Tibial nerve (tissue), 4 donors: ENCODE data around the gene PDE2A. TPM values are rescaled to one million over a fixed set of nuclear protein-coding genes. Genes with fewer than 3 reads are reported as not detected.
"Not testable (repeated sequence)": the region's sequence is repeated elsewhere in the genome, so short reads cannot be mapped to it uniquely, and the experiment has no call there.

Experiments used
- DNase-seq, 2 donors: peaks; one replicate each; pipeline ENCODE4 v3.0.0-alpha.2; 2019; ENCODE audit warnings: low spot score in 2 of 2
- H3K27ac ChIP-seq, 4 donors: fragments of 200-600 bp; sonication (generic) in 3 of 4; one replicate each; pipeline ENCODE4 v1.5.1; 2017 to 2019; ENCODE audit warnings: mild to moderate bottlenecking in 1 of 4
- H3K27me3 ChIP-seq, 2 donors: fragments of 200-600 bp; sonication (generic) in 1 of 2; one replicate each; pipeline versions ENCODE4 v1.5.1 to v1.6.0; 2017 to 2019
- H3K36me3 ChIP-seq, 3 donors: fragments of 200-600 bp; sonication (generic); one replicate each; pipeline ENCODE4 v1.5.1; 2018 to 2019
- H3K4me1 ChIP-seq, 4 donors: fragments of 200-600 bp; sonication (generic) in 3 of 4; one replicate each; pipeline ENCODE4 v1.5.1; 2017 to 2019
- H3K4me3 ChIP-seq, 4 donors: fragments of 200-600 bp; sonication (generic) in 3 of 4; one replicate each; pipeline ENCODE4 v1.5.1; 2017 to 2019; ENCODE audit warnings: mild to moderate bottlenecking in 1 of 4, moderate library complexity in 1 of 4
- H3K9me3 ChIP-seq, 4 donors: fragments of 200-600 bp; sonication (generic) in 3 of 4; one replicate each; pipeline ENCODE4 v1.5.1; 2017 to 2019
- CTCF ChIP-seq, 5 experiments: fragments of 200-600 bp in 3 of 5; fragments of 450-650 bp in 2 of 5; sonication (generic) in 3 of 5; IDR thresholded peaks; one replicate each; pipeline ENCODE4 v1.5.1; 2016 to 2019; ENCODE audit warnings: antibody characterized with exemption in 5 of 5, mild to moderate bottlenecking in 3 of 5, moderate library complexity in 2 of 5
- EP300 ChIP-seq, 2 donors: sonication (generic); formaldehyde crosslinking; IDR thresholded peaks; one replicate each; pipeline ENCODE4 v1.6.1; 2017; ENCODE audit warnings: antibody characterized with exemption in 2 of 2, mild to moderate bottlenecking in 1 of 2
- POLR2A ChIP-seq, 2 donors: fragments of 450-650 bp; IDR thresholded peaks; one replicate each; pipeline ENCODE4 v1.6.1; 2017; ENCODE audit warnings: antibody characterized with exemption in 2 of 2, mild to moderate bottlenecking in 2 of 2, moderate library complexity in 2 of 2
- WGBS, 2 donors: methylation state at CpG; one replicate each; pipeline ENCODE4 v1.1.5; 2018; 5-methylcytosine and 5-hydroxymethylcytosine counted together
- total RNA-seq, 4 donors: library from RNA; depleted of rRNA; stranded (reverse); fragments of >200 nt; gene quantifications; one replicate each; pipeline ENCODE4 v1.1.0, GENCODE V29; 2016

The PDE2A gene
- total RNA-seq, 4 donors from 2014 or later: 30.3 to 75.7 (median 43.1) TPM

DNA sequence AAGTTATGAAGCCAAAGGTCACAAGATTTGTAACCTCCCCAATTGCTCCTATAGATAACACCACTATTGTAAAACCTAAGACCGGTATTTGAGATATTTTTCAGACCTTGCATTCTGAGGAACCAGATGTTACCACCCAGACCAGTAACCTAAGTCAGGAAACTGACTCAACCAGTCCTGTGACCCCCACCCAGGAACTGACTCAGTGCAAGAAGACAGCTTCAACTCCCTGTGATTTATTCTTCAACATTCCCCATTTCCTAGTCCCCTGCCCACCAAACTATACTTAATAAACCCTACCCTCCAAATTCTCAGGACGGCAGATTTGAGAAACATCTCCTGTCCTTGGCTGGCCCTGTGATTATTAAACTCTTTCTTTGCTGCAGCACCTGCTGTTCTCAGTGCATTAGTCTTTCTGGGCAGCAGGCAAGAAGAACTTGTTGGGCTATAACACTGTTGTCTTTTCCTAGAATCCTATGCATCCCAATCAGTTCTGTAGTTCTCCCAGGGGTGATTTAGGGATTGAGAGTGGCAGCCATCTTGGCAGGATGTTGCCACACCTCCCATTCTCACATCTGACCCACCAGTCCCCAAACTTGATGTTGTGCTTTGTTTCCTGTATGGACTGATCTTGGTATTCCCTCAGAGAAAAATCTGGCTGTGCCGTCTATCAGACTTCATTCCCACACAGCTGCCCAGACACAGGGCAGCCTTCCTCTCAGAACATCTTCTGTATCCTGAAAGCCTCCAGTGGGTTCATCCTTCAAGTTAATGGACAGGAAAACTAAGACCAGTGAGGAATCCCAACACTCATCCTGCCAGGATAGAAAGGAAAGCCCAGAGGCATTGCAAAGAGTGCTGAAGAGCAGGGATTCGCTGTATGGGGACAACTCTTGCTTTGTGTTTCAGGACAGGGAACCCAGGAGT is 104.0 kb downstream of the PDE2A start:
- DNase-seq: no peak
- Histone ChIP-seq H3K4me3 (no peak overlapping the region), H3K9me3 (no peaks in the 10 kb centered on the region), H3K27ac (no peak overlapping the region), H3K27me3 (no peaks in the 10 kb centered on the region), H3K4me1 (peaks cover 0 to 9% (median 0%) of the 10 kb centered on the region in 4 donors), H3K36me3 (no peaks in the 10 kb centered on the region)
- 60 to 62% methylated on average over 4 of the region's 4 CpGs for WGBS, 2 donors
- no peak for TF ChIP-seq EP300 (IDR thresholded peaks at IDR 0.05)
- TF ChIP-seq POLR2A (IDR thresholded peaks at IDR 0.05): no peak
- no peak for TF ChIP-seq CTCF (IDR thresholded peaks at IDR 0.05)

- no peak for DNase-seq
- Histone ChIP-seq H3K4me1 (peaks cover 0 to 8% (median 0%) of the 10 kb centered on the region in 4 donors), H3K9me3 (no peaks in the 10 kb centered on the region), H3K36me3 (no peaks in the 10 kb centered on the region), H3K27me3 (no peaks in the 10 kb centered on the region), H3K27ac (no peak overlapping the region), H3K4me3 (no peak overlapping the region)
- WGBS, 2 donors: 76 to 77% methylated on average over 6 of the region's 6 CpGs
- TF ChIP-seq POLR2A (IDR thresholded peaks at IDR 0.05) (no peak), CTCF (IDR thresholded peaks at IDR 0.05) (no peak), EP300 (IDR thresholded peaks at IDR 0.05) (no peak)
These were observed 105.4 kb downstream of the PDE2A start for GRCh38 chr11:72568861-72569260.

DNA sequence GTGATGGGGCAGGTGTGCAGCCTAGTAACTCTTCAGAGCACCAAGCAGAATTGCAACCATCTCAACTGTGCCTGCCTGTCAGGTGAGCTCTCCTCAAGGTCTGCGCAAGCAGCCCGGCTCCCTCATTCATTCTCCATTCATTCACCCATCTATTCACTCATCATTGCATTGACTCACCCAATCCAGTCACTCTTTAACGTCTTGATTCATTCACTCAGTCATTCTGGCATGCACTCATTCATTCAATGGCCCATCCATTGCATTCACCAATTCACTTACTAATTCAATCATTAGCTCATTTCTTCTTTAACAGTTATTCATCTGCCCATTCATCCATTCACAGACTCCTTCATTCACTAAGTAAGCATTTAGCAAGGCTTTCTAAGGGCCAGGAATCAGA is 111.8 kb downstream of the PDE2A start:
- 67 to 88% methylated on average over 3 of the region's 3 CpGs for WGBS, 2 donors
- no peak for DNase-seq
- Histone ChIP-seq H3K36me3 (no peaks in the 10 kb centered on the region), H3K27ac (peak overlapping the region in 1 of 4 donors; percentile 52), H3K9me3 (no peaks in the 10 kb centered on the region), H3K4me3 (no peak overlapping the region), H3K4me1 (no peaks in the 10 kb centered on the region), H3K27me3 (no peaks in the 10 kb centered on the region)
- TF ChIP-seq POLR2A (IDR thresholded peaks at IDR 0.05) (no peak), EP300 (IDR thresholded peaks at IDR 0.05) (no peak), CTCF (IDR thresholded peaks at IDR 0.05) (no peak)

DNA sequence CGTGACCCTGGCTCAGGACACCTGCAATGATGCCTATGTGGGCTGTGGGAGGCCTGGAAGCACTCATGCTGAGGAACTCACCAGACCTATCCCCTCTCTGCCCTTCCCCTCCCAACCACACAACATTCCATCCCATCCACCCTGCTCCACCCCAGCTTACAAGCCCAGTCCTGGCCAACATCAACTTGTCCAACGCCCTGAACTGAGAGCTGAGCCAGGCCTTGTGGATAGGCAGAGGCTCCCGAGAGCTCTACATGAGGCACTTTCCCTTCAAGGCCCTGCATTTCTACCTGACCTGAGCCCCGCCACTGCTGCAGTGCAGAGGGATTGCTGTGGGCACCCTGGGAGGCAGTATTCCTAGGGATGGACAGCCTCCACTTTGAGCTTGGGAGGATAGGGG is 112.4 kb downstream of the PDE2A start:
- no peak for TF ChIP-seq POLR2A (IDR thresholded peaks at IDR 0.05)
- TF ChIP-seq CTCF (IDR thresholded peaks at IDR 0.05): no peak
- no peak for TF ChIP-seq EP300 (IDR thresholded peaks at IDR 0.05)
- H3K27me3 ChIP-seq: no peaks in the 10 kb centered on the region
- no peaks in the 10 kb centered on the region for H3K4me1 ChIP-seq
- peak overlapping the region in 1 of 4 donors; percentile 52 for H3K27ac ChIP-seq
- H3K4me3 ChIP-seq: no peak overlapping the region
- 74 to 75% methylated on average over 3 to 4 of the region's 4 CpGs for WGBS, 2 donors
- no peak for DNase-seq
- H3K36me3 ChIP-seq: no peaks in the 10 kb centered on the region
- H3K9me3 ChIP-seq: no peaks in the 10 kb centered on the region

DNA sequence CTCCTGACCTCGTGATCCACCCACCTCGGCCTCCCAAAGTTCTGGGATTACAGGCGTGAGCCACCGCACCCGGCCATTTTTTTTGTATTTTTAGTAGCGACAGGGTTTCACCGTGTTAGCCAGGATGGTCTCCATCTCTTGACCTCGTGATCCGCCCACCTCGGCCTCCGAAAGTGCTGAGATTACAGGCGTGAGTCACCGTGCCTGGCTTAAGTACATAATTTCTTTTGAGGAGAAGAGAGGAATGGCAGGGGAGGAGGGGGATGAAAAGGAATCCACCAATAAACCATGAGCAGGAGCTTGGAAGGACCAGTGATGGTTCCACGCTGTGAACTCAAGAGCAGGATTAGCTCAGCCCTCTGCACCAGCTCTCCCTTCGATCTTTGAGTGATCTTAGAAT is 113.4 kb downstream of the PDE2A start:
- not testable (repeated sequence) for H3K27ac ChIP-seq, DNase-seq, H3K4me1 ChIP-seq, H3K27me3 ChIP-seq, H3K4me3 ChIP-seq, H3K9me3 ChIP-seq, H3K36me3 ChIP-seq
- 85 to 89% methylated on average over 15 of the region's 15 CpGs for WGBS, 2 donors
